LNCaP clone FGC (cell line): ENCODE measurements around the gene LCK.

Source experiments
- DNase-seq: peaks from one replicate; pipeline ENCODE4 v3.0.0-alpha.2; 2011; ENCODE audit warnings: low read depth
- H3K4me3 ChIP-seq: 2 replicates; pipeline ENCODE4 v1.5.1; 2011; ENCODE audit warnings: mild to moderate bottlenecking, low read depth, low read length, control low read depth
- TF ChIP-seq, protein P1 (sequence below): IDR thresholded peaks from 2 replicates; pipeline ENCODE4 v1.5.1; 2012; ENCODE audit warnings: mild to moderate bottlenecking; ENCODE audit not compliant: control insufficient read depth, insufficient read depth; ENCODE audit errors: extremely low read depth

Gene LCK

DNA sequence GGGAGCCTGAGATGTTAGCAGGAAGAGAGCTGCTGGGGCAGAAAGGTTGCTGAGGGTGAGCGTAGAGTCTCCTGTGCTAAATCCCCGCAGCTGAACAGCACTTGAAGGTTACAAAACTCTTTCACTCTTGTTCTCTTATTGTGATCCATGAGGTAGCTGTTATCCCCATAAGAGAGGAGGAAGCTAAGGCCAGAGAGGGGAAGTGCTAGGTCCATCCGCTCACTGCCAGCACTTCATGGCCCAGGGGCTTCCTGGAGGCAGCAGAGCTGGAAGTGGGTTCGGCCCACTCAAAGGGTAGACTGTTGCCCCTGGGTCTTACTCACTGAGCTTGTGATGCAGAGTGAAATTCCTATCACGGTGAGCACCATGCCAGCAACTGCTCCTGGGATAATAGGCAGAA lies 34.5 kb upstream of the LCK start:
- no peak overlapping the region for H3K4me3 ChIP-seq
- no peak for DNase-seq
- TF ChIP-seq, protein P1, sequence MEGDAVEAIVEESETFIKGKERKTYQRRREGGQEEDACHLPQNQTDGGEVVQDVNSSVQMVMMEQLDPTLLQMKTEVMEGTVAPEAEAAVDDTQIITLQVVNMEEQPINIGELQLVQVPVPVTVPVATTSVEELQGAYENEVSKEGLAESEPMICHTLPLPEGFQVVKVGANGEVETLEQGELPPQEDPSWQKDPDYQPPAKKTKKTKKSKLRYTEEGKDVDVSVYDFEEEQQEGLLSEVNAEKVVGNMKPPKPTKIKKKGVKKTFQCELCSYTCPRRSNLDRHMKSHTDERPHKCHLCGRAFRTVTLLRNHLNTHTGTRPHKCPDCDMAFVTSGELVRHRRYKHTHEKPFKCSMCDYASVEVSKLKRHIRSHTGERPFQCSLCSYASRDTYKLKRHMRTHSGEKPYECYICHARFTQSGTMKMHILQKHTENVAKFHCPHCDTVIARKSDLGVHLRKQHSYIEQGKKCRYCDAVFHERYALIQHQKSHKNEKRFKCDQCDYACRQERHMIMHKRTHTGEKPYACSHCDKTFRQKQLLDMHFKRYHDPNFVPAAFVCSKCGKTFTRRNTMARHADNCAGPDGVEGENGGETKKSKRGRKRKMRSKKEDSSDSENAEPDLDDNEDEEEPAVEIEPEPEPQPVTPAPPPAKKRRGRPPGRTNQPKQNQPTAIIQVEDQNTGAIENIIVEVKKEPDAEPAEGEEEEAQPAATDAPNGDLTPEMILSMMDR, result no peak

DNA sequence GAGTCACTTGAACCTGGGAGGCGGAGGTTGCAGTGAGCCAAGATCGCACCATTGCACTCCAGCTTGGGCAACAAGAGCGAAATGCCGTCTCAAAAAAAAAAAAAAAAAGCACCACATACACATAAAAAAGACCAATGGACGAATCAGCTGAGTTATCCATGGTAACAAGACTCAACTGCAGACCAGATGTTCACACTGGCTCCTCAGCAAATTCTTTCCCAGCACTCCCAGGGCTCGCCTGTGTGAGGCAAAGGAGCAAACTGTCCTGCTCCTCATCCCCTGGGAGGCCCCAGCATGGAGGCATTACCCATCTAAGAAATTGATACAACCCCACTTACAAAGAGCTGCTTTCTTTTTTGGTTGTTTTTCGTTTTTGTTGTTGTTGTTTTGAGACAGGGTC lies 32.0 kb upstream of the LCK start:
- no peak overlapping the region for H3K4me3 ChIP-seq
- DNase-seq, result no peak
- TF ChIP-seq, protein P1, result no peak

DNA sequence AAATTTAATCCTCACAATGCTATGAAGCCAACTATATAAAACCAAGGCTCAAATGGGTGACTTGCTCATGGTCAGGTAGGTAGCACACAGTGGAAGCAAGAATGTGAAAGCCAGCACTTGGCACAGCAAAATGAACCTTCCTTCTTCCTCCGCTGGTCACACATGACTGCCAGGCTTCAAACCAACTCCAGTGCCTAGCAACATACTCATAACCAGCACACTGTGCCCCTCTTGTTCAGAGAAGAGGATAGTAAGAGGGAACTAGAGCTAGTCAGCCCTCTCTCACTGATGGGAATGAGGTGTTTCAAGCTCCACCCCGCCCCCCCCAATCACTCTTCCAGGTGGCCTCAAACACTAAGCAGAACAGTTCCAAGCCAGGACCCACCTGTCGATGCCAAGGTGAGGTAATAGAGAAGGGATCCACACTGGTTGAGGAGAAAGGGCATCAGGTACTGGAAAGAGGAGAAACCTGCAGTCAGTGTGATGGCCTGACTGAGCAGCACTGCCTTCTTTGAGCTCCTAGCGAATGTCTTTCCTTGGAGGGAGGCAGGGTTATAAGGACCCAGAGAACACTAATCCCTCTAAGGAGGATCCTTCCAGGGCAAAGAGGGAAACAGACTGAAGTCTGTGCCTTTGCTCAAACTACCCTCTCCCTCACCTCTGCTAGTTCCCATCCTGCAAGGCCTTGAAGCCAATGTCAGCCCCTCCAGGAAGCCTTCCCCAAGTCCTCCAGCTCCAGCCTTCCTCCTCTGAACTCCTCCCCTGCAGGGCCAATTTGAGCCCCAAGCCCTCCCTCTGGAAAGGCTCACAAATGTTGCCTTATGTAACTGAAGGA lies 30.1 kb upstream of the LCK start:
- no peak for DNase-seq
- peak overlapping the region; percentile 100 for H3K4me3 ChIP-seq
- TF ChIP-seq, protein P1, result no peak

DNA sequence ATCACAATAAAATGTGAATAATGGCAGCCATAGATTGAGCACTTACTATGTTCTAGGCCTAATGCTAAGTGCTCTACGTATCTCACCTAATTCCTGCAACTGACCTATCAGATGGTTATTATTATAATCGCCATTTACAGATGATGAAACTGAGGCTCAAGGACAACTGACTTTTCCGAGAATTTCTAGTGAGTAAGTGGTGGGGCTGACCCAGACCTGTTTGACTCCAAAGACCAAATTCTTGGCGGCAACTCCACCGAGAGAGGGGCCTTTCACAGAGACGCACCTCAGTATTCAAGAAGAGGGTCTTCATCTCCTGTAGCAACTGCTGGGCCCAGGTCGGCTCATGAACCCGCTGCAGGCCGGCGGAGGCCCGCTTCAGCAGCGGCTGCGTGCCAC lies 29.5 kb upstream of the LCK start:
- TF ChIP-seq, protein P1, result no peak
- peak overlapping the region; percentile 100 for H3K4me3 ChIP-seq
- no peak for DNase-seq

DNA sequence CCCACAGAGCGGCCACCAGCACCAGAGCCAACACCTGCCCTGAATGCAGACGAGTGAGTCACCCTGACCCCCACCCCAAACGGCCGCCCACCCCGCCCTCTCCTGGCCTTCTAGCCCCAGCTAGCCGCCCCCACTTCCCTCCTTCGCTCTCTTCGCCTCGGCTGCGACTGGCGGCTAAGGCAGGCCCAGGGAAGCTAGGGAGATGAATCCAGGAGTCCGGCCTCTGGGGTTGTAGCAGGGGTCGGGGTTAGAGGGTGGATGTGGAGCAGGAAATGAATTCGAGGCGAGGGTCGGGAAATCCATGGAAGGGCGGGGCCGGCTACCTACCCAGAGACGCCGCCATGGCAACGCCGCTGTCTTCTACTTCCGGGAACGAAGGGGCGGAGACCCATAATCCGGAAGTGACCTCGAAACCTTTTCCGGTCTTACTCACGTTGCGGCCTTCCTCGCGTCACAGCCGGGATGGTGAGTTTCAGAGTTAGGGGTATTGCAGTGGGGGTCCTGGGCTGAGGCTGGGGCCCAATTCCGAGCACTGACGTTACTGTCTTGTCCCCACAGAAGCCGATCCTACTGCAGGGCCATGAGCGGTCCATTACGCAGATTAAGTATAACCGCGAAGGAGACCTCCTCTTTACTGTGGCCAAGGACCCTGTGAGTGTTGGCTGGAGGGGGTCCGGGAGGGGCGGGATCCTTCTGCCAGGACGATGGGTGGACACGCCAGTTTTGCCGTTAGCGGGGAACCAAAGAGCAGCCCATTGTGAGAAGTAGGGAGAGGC lies 28.9 kb upstream of the LCK start, which contains the start of the genes EIF3I and TMEM234:
Gene EIF3I, plus strand, starts transcription at position 428 of the 776 bp plus-strand sequence. Its CDS starts 35 bp downstream, at position 463.
Gene TMEM234, minus strand, starts transcription at position 374 of the 776 bp plus-strand sequence. Its CDS starts 31 bp downstream, at position 343.
- TF ChIP-seq, protein P1, result no peak
- peak; percentile 72 for DNase-seq

DNA sequence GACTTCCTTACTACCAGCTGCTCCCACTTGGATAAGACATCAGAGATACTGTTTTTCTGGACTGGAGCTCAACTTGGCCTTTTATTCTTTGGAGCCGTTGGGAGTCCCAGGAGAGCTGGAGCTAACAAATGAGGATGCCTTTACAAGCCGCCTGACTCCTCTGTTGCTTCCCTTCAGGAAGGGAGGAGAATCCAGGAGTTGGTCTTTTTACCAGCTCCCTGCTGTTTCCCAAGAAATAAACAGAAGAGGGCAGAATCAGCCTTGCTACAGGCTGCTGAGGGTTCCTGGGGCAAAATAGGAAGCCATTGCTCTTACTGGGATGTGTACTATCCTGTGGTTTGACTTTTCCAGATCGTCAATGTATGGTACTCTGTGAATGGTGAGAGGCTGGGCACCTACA lies 27.4 kb upstream of the LCK start:
- TF ChIP-seq, protein P1, result peak; percentile 31; the same call in 1 of the 2 replicates
- peak overlapping the region; percentile 100 for H3K4me3 ChIP-seq
- DNase-seq, result no peak

More for the DNA sequence above, 28.9 kb upstream of the LCK start, which contains the start of the genes EIF3I and TMEM234:
- H3K4me3 ChIP-seq, result peak within 1 kb of the TSS; percentile 100
